IPS-NIHi11 (cell line): ENCODE results near the gene EVPL.
"Not testable (repeated sequence)": the region's sequence is repeated elsewhere in the genome, so short reads cannot be mapped to it uniquely, and the experiment has no call there.

Experiments
- DNase-seq: peaks from one replicate; pipeline ENCODE4 v3.0.0; 2012; ENCODE audit warnings: mixed read lengths, low spot score

Gene EVPL

DNA sequence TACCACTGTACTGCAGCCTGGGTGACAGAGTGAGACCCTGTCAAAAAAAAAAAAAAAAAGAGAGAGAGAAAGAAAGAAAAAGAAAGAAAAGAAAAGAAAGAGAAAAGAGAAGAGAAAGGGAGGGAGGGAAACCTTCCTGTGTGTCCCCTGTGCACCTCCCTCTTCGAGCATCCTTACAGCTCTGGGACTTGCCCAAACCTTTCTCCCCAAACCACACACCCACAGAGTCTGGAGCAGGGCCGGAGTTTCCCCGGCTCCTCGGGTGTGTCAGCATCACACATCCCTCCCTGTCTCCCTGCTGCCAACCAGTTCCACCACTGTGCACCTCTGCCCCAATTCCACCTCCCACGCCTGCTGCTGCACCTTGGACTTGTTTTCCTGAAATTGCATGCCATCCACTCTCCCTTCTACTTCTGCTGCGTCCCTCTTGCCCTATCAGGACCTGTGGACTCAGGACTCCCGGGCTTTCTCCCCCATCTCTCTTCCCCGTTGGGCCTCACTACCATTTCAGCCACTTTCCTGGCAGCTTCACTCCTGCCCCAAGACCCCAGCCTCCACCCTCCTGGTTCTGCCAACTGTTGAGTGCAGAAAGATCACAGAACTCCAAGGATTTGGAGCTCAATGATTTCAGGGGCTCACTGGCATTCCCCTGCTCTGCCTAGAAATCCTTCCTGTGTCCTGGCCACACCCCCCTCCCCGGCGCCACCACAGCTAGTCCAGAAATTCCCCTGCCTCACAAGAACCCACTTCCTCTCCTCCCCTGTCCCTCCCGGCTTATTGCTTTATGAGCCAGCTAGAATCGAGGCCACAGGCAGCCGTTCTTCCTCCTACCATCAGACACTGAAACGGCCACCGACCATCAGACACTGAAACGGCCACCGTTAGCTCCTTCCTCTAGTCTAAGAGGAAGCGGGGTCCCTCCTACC lies 30.2 kb downstream of the EVPL start:
- peak; percentile 18 for DNase-seq

DNA sequence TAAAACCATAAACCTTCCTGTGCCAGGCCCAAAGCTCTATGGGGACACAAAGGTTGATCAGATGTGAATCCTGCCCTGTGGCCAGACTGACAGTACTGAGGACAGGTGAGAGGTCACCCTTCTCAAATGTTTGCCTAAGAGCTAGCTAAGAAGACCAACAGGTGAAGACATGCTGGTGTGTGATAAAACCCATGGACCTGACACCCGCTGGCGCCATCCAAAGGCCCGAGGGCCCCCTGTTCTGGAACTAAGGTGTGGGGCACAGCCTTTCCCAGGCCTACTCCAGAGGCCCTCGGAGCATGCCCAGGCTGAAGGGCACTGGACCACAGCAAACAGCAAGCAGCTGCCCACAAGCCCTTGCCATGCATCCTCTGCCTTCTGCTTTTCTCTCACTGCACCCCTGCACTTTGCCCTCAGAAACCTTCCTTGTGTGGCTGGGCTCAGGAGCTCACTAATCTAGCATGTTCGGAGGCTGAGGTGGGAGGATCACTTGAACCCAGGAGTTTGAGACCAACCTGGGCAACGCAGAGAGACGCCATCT lies 31.7 kb downstream of the EVPL start:
- DNase-seq = peak; percentile 8

DNA sequence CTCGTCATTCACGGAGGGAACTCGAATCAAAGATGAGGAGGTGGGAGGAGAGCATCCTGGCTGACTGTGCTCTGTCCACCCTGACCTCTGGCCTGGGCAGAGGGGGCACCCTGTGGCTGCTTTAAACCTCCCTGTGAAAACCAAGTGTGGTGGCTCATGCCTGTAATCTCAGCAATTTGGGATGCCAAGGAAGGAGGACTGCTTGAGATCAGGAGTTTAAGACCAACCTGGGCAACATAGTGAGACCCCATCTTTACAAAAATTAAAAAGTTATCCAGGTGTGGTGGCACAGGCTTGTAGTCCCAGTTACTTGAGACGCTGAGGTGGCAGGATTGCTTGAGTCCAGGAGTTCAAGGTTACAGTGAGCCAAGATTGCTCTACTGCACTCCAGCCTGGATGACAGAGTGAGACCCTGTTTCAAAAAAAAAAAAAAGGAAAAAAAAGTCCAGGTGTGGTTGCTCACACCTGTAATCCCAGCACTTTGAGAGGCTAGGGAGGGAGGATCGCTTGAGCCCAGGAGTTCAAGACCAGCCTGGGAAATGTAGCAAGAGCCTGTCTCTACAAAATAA lies 32.2 kb downstream of the EVPL start:
- DNase-seq = no peak

DNA sequence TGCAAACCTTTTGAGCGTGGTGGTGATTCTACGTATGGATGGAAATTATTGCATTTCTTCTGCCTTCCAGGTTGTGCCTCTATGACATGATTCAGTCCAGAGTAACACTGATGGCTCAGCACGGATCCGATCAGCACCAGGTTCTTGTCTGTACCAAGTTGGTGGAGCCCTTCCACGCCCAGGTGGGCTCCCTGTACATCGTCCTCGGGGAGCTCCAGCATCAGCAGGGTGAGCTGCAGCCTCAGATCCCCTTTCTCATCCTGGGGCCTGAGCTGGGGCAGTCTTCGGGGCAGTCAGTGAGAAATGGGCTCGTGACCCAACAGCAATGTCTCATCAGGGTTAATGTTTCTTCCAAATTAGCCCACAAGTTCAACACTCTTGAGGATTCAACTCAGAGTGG lies 35.7 kb downstream of the EVPL start:
- DNase-seq = no peak

GRCh38 chr17:75987041-75987440 lies 40.1 kb downstream of the EVPL start:
- no peak for DNase-seq

- no peak for DNase-seq
These were observed 41.1 kb downstream of the EVPL start for GRCh38 chr17:75985986-75986385.

DNA sequence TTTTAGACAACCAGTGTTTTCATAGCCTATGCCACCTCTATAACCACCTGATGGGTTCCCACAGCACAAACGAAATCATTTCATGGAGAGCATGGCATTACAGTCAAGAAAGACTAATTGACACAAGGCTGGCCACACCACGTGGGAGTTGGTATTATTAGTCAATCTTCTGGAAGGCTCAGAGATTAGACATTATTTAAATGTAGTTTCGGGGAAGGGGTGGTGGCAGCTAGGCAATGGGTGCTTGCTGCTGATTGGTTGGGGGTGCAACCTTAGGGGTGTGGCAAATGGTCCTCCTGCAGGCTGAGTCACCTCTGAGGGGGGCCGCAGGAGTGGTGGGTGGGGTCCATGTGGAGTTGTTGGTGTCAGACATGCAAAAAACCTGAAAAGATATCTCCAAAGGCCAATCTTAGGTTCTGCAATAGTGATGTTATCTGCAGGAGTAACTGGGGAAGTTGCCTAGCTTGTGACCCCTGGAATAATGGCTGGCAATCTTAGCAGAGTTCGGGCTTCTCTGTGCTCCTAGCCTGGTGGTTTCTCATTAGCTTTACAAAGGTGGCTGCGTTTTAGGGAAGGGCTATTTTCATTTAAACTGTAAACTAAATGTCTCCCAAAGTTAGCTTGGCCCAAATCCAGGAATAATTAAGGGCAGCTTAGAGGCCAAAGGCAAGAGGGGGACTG lies 43.5 kb downstream of the EVPL start:
- DNase-seq = peak; percentile 56

DNA sequence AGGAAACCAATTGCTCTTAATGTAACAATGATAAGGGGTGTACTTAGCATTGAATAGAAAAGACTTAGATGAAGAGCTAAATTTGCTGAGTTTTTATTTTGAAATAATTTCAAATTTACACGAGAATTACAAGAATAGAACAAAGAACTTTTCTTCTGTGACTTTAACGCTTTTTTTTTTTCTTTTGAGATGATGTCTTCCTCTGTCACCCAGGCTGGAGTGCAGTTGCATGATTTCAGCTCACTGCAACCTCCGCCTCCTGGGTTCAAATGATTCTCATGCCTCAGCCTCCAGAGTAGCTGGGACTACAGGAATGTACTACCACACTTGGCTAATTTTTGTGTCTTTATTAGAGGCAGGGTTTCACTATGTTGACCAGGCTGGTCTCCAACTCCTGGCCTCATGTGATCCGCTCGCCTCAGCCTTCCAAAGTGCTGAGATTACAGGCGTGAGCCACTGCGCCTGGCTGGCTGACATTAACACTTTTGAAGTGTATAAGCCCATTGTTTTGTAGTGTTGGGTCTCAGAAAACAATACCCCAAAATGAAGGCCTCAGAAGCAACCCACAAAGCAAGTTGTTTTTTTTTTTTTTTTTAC lies 46.0 kb downstream of the EVPL start:
- no peak for DNase-seq

DNA sequence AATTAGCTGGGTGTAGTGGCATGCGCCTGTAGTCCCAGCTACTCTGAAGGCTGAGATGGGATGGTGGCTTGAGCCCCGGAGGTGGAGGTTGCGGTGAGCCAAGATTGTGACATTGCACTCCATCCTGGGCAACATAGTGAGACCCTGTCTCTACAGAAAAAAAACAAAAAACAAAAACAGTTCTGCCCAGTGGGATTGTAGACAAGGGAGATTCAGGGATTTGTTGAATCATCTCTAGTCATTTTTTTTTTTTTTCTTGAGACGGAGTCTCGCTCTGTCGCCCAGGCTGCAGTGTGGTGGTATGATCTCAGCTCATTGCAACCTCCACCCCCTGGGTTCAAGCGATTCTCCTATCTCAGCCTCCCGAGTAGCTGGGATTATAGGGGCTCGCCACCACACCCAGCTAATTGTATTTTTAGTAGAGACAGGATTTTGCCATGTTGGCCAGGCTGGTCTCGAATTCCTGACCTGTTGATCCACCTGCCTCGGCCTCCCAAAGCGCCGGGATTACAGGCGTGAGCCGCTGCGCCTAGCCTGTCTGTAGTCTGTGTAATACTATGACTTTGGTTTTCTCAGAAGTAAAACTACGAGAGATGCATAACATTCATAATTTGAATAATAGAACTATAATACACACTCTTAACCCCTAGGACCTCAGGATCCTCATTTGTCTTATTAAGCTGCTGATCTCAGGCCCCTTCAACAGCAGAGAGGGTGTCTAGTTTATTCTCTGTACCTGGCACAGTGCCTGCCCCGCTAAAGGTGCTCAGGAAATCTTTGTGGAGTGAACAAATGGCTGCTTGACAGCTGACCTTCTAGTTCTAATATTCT lies 46.7 kb downstream of the EVPL start:
- no peak for DNase-seq

- DNase-seq = no peak
These were observed 47.4 kb downstream of the EVPL start for GRCh38 chr17:75979705-75980187.

DNA sequence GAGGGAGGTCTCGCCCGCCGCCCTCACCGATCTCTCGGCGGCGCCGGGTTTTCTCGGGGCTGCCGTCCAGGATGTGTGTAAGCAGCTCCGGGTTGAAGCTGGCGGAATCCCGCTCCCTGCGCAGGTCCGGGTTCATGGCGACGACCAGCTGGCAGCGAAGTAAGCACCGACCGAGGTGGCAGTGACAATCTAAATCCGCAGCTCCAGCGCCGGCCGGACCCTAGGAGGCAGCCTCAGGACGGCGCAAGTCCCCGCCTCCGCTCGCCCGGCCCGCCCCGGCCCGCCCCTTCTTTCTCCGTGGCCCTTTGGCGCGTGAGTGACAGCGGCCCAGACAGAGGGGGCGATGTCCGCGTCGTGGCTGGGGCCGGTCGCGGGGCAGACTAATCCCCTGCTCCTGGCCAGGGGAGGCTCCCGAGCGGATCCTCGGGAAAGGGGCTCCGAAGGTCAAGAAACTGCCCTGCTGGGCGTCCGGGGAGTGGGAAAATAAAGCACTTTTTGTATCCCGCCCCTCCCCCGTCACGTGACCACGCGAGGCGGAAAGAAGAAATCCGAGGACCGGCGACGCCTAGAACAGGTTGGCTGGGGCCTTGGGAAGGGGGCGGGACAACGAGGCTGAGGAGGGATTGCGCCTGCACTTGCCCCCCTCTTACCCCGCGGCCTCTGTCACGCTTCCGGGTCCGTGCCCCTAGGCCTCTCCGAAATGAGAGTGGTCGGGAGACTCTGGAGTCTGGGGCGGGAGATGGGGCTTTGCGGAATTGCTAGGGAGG lies 48.0 kb downstream of the EVPL start, which contains the start of the genes ACOX1 and TEN1:
Gene ACOX1 (minus strand): TSS at position 229 of the 767 bp plus-strand sequence. CDS start 93 bp downstream, at position 136.
Gene TEN1 (plus strand): TSS at position 303 of the 767 bp plus-strand sequence. CDS start 6,953 bp downstream, outside the sequence.
- DNase-seq = peak; percentile 93

DNA sequence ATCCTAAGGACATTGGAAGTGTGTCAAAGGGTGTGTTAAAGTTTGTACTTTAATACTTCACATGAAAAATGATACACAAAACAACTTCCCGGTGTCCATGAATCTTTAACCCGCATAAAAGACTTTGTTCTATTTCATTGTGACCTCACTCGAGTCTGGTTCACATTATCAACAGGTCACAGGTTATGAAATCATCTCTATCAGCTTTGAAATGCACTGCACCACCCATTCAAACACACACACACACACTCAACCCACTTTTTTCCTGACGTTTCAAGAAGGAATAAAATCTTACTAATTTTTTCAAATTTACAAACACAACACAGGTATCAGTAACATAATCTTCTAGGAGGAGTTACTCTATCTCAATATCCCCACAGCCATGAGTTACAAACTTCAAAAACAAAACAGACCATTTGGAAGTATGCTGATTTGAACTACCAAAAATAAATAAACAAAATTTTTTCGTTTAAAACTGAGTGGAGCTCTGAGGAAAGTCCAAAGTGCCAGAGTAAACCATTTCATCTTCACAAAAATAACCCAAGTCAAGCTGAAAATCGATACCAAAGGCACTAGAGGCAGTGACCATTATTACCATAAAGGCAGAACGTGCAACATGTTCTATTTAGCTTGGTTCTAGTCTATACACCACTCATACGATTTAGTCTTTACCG lies 50.8 kb downstream of the EVPL start:
- DNase-seq = no peak

- DNase-seq = no peak
These were observed 51.3 kb downstream of the EVPL start for GRCh38 chr17:75975757-75976174.

- not testable (repeated sequence) for DNase-seq
These were observed 51.9 kb downstream of the EVPL start for GRCh38 chr17:75975187-75975586.

GRCh38 chr17:75970626-75971025 lies 56.5 kb downstream of the EVPL start:
- DNase-seq = no peak

DNA sequence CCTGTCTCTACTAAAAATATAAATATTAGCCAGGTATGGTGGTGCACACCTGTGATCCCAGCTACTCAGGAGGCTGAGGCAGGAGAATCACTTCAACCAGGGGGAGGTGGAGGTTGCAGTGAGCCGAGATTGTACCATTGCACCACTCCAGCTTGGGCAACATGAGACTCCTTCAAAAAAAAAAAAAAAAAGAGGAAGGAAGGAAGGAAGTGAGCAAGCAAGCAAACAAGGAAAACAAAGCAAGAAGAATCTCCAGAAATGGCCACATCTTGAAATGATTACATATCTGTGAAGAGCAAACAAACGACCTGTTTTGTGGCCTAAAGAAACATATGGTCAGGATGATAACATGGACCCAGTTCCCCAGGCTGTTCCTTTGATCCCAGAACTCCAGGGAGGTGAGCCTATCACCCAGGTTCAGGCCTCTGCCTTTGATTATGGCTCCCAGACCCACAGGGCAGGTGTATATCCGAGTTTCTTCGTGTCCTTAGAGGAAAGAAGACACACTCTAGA lies 57.0 kb downstream of the EVPL start:
- no peak for DNase-seq

DNA sequence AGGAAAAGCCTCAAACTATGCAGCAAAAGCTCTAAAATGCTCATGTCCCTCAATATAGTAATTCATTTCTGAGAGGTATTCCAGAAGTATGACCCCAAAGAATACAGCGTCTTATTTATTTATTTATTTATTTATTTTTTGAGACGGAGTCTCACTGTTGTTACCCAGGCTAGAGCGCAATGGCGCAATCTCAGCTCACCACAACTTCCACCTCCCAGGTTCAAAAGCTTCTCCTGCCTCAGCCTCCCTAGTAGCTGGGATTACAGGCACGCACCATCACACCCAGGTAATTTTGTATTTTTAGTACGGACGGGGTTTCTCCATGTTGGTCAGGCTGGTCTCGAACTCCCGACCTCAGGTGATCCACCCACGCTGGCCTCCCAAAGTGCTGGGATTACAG lies 58.1 kb downstream of the EVPL start:
- not testable (repeated sequence) for DNase-seq

- no peak for DNase-seq
These were observed 61.6 kb downstream of the EVPL start for GRCh38 chr17:75965468-75965867.

DNA sequence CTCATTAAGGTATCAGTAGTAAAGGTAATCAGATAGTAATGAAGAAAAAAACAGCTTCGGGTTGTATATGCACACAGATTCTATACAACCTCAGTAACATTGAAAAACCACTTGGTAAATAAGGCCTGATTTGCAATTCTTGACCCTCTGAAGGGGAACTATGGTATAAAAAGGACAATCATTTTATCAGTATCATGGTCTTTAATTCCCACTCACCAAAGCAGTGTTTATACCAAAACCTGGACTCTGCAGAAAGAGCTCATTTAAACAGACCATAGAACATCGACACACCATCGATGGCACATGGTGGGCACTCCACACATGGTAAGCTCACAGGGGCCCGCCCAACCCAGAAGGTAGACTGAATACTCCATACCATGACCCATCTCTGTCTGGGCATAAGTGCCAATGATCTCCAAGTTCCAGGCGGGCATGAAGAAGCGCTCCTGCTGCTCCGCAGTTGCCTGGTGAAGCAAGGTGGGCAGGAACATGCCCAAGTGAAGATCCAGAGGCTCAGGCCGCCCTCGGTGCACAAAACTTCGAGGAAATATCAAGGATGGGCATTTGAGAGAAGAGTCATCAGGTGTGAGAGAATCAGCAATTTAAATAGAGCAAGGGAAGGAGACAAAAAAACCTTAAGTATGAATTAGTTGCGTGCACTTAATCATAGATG lies 67.1 kb downstream of the EVPL start:
- DNase-seq = no peak
